GM23338 (cell line): Measurements from ENCODE around the gene ISCU. TPM values are rescaled to one million over a fixed set of nuclear protein-coding genes. Genes with fewer than 3 reads are reported as not detected.

Experiments
- ATAC-seq: fragments of 200-7000 bp; cut with Tn5 transposase; 3 replicates; pipeline ENCODE4 v1.9.1; 2020
- DNase-seq: peaks from one replicate; pipeline ENCODE4 v3.0.0-alpha.2; 2015; ENCODE audit warnings: low spot score
- H2AFZ ChIP-seq: fragments of 200-600 bp; sonication (generic); 2 replicates; pipeline ENCODE4 v1.8.0; 2016; ENCODE audit warnings: antibody characterized with exemption, mild to moderate bottlenecking, moderate library complexity
- H3F3A ChIP-seq: fragments of 200-600 bp; sonication (generic); replicated peaks from 2 replicates; pipeline ENCODE4 v1.8.0; 2017; ENCODE audit warnings: antibody characterized with exemption, mixed run types, low read depth
- H3K27ac ChIP-seq: fragments of 200-600 bp; sonication (generic); 2 replicates; pipeline ENCODE4 v1.6.1; 2016; ENCODE audit warnings: low read depth
- H3K27me3 ChIP-seq: fragments of 200-600 bp; sonication (generic); 2 replicates; pipeline ENCODE4 v1.8.0; 2016; ENCODE audit warnings: mild to moderate bottlenecking, mixed run types, moderate library complexity; ENCODE audit not compliant: insufficient read depth
- H3K36me3 ChIP-seq: fragments of 200-600 bp; sonication (generic); 2 replicates; pipeline ENCODE4 v1.8.0; 2016; ENCODE audit warnings: mild to moderate bottlenecking; ENCODE audit not compliant: insufficient read depth
- H3K4me1 ChIP-seq: fragments of 200-600 bp; sonication (generic); 2 replicates; pipeline ENCODE4 v1.8.0; 2016; ENCODE audit warnings: mild to moderate bottlenecking, moderate library complexity; ENCODE audit not compliant: insufficient read depth
- H3K4me2 ChIP-seq: fragments of 200-600 bp; sonication (generic); 2 replicates; pipeline ENCODE4 v1.7.1; 2017; ENCODE audit warnings: mixed run types
- H3K4me3 ChIP-seq: fragments of 200-600 bp; sonication (generic); 2 replicates; pipeline ENCODE4 v1.6.1; 2016; ENCODE audit warnings: mixed run types
- H3K79me2 ChIP-seq: fragments of 200-600 bp; sonication (generic); replicated peaks from 2 replicates; pipeline ENCODE4 v1.8.0; 2017; ENCODE audit warnings: mild to moderate bottlenecking; ENCODE audit not compliant: insufficient read depth
- H3K9me2 ChIP-seq: fragments of 200-600 bp; sonication (generic); 2 replicates; pipeline ENCODE4 v1.8.0; 2017; ENCODE audit not compliant: insufficient read depth
- H4K20me1 ChIP-seq: fragments of 200-600 bp; sonication (generic); replicated peaks from 2 replicates; pipeline ENCODE4 v1.8.0; 2017; ENCODE audit warnings: mild to moderate bottlenecking; ENCODE audit not compliant: insufficient read depth
- H3K27ac Mint-ChIP-seq: 2 replicates; pipeline ENCODE4 v1.8.0; 2020; ENCODE audit warnings: inconsistent platforms, mild to moderate bottlenecking, moderate library complexity, mixed read lengths
- H3K27me3 Mint-ChIP-seq: 3 replicates; pipeline ENCODE4 v1.8.0; 2022; ENCODE audit warnings: low read depth, mild to moderate bottlenecking, moderate library complexity, mixed read lengths, inconsistent platforms; ENCODE audit not compliant: insufficient read depth, poor library complexity
- H3K36me3 Mint-ChIP-seq: 3 replicates; pipeline ENCODE4 v1.8.0; 2021; ENCODE audit warnings: low read depth, mild to moderate bottlenecking, inconsistent platforms, moderate library complexity, mixed read lengths
- H3K4me1 Mint-ChIP-seq: 3 replicates; pipeline ENCODE4 v1.8.0; 2020; ENCODE audit warnings: mild to moderate bottlenecking, inconsistent platforms, mixed read lengths
- H3K4me3 Mint-ChIP-seq: 3 replicates; pipeline ENCODE4 v1.8.0; 2021; ENCODE audit warnings: moderate library complexity, mild to moderate bottlenecking, inconsistent platforms, mixed read lengths
- H3K9me3 Mint-ChIP-seq: 3 replicates; pipeline ENCODE4 v1.8.0; 2020; ENCODE audit warnings: moderate library complexity, mild to moderate bottlenecking, inconsistent platforms, mixed read lengths
- CREB1 ChIP-seq: fragments of 250-450 bp; sonication (Bioruptor Pico); IDR thresholded peaks from 2 replicates; pipeline ENCODE4 v1.5.0; 2020; ENCODE audit warnings: low read depth, mild to moderate bottlenecking, moderate library complexity
- EZH2phosphoT487 ChIP-seq: fragments of 200-600 bp; sonication (generic); IDR thresholded peaks from one replicate; pipeline ENCODE4 v1.8.1; 2018; ENCODE audit warnings: antibody characterized with exemption; ENCODE audit not compliant: unreplicated experiment
- JUNB ChIP-seq: IDR thresholded peaks from one replicate; pipeline ENCODE4 v1.6.1; 2016; ENCODE audit warnings: antibody characterized with exemption; ENCODE audit not compliant: unreplicated experiment
- STAT1 ChIP-seq: IDR thresholded peaks from one replicate; pipeline ENCODE4 v1.6.1; 2016; ENCODE audit warnings: antibody characterized with exemption; ENCODE audit not compliant: unreplicated experiment
- ZNF114 ChIP-seq: fragments of 250-450 bp; sonication (Bioruptor Pico); IDR thresholded peaks from 2 replicates; pipeline ENCODE4 v1.5.0; 2020; ENCODE audit warnings: mild to moderate bottlenecking, moderate library complexity
- polyA plus RNA-seq: library from polyadenylated mRNA; unstranded; fragments of >200 nt; fragmentation: Nextera tagmentation; extraction: Ambion mirVana; gene quantifications from 2 replicates; pipeline ENCODE4 v1.2.1, GENCODE V29; 2016
- total RNA-seq: library from RNA; depleted of rRNA; stranded (reverse); fragments of >200 nt; shearing (Covaris generic); gene quantifications from 2 replicates; pipeline ENCODE4 v1.2.3, GENCODE V29; 2014
- TF ChIP-seq, protein P1 (sequence below), 2 experiments: fragments of 200-600 bp in 1 of 2; sonication (generic) in 1 of 2; conservative IDR thresholded peaks; 2 replicates each; pipeline versions ENCODE4 v1.5.1 to v1.6.1; 2016 to 2017; ENCODE audit warnings: antibody characterized with exemption in 2 of 2, low read depth in 2 of 2, mild to moderate bottlenecking in 2 of 2, moderate library complexity in 1 of 2
- TF ChIP-seq, protein P2 (sequence below): IDR thresholded peaks from 2 replicates; pipeline ENCODE4 v1.6.1; 2016; ENCODE audit warnings: antibody characterized with exemption

Gene ISCU
- total and polyA plus RNA-seq, 2 experiments from 2014 or later, result 123 to 129 TPM

DNA sequence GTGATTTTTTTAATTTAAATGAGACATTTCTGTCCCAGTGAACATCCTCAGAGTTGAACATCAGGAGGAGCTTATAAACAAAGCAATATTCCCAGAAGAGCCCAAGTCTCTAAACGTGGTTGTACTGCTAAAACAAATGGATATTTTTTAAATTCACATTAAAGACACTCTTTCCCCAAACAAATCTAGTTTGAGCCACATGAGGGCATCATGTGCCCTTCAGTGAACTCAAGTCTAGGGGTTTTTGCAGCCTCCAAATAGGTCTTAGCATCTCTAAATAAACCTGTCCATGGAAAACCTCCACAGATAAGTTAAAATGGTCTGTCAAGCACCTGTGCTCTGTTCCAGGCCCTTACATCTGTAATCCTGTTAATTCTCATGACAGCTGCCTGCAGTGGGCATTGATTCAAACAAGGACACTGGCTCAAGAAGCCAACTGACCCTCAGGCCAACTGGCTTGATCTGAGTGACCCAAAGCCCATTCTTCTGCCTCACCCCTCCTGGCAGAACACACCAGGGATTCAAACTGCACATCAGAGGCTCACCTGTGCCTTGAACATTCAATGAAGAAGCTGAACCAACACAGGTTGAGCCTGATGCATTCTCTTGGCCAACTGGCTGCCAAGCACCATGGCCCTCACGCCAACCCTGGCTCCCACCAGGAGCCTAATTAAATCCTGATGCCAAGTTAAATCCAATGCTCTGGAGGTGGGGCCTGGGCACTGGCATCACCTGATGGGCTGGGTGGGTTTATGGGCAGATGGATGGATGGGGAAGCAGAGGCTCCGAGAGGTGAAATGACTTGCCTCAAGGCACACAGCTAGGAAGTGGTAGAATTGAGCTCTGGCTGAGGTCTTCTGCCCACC, 8.6 kb downstream of the ISCU start:
- Mint-ChIP-seq H3K27me3 (no peaks in the 10 kb centered on the region), H3K9me3 (no peaks in the 10 kb centered on the region), H3K27ac (no peak overlapping the region), H3K4me1 (no peaks in the 10 kb centered on the region), H3K36me3 (peaks cover 29% of the 10 kb centered on the region), H3K4me3 (no peak overlapping the region)
- Histone ChIP-seq H3K27me3 (no peaks in the 10 kb centered on the region), H3K4me2 (no peak overlapping the region), H2AFZ (no peak overlapping the region), H4K20me1 (no peaks in the 10 kb centered on the region), H3K4me3 (no peak overlapping the region), H3K79me2 (no peaks in the 10 kb centered on the region), H3K36me3 (peaks cover 32% of the 10 kb centered on the region), H3K27ac (no peak overlapping the region), H3F3A (0 out of 2 replicates have a peak, but pooled peaks cover 3% of the 10 kb centered on the region), H3K4me1 (no peaks in the 10 kb centered on the region), H3K9me2 (no peaks in the 10 kb centered on the region)
- ATAC-seq (peak; percentile 62), DNase-seq (peak; percentile 57)
- TF ChIP-seq EZH2phosphoT487, result no peak
- TF ChIP-seq, protein P1, sequence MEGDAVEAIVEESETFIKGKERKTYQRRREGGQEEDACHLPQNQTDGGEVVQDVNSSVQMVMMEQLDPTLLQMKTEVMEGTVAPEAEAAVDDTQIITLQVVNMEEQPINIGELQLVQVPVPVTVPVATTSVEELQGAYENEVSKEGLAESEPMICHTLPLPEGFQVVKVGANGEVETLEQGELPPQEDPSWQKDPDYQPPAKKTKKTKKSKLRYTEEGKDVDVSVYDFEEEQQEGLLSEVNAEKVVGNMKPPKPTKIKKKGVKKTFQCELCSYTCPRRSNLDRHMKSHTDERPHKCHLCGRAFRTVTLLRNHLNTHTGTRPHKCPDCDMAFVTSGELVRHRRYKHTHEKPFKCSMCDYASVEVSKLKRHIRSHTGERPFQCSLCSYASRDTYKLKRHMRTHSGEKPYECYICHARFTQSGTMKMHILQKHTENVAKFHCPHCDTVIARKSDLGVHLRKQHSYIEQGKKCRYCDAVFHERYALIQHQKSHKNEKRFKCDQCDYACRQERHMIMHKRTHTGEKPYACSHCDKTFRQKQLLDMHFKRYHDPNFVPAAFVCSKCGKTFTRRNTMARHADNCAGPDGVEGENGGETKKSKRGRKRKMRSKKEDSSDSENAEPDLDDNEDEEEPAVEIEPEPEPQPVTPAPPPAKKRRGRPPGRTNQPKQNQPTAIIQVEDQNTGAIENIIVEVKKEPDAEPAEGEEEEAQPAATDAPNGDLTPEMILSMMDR (conservative IDR thresholded peaks at IDR 0.05; ENCODE audit: low read depth in 2 of 2), result peak; percentile 53 to 69

DNA sequence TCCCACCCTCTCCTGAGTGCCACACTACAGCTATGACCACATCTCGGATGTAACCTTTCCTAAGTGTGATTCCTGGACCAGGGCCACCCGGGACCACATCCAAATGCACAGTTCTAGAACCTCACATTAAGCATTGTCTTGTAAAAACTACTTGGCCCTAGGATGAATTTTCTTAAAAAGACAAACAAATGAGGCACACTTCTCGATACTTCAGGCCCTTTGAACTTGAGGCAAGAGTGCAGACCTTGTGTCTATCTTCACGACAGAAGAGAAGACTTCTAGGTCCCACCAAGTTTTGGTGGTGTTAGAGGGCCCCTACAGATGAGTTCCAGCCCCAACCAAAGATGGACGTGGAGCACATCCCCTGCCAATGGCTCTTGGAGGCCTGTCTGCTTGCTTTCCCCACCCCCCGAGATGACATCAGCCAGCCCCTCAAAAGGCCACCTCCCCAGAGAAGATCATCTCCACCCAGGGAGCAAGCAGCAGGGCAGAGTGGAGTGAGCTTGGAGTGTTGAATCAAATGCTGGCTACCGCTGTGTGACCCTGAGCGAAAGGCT, 9.3 kb downstream of the ISCU start:
- peaks cover 23% of the 10 kb centered on the region for H3K36me3 Mint-ChIP-seq
- ATAC-seq (no peak), DNase-seq (no peak)
- Histone ChIP-seq H3K79me2 (no peaks in the 10 kb centered on the region), H3K9me2 (no peaks in the 10 kb centered on the region), H2AFZ (no peak overlapping the region), H3K4me3 (no peak overlapping the region), H4K20me1 (no peaks in the 10 kb centered on the region), H3K36me3 (peaks cover 25% of the 10 kb centered on the region), H3K4me1 (no peaks in the 10 kb centered on the region), H3K4me2 (no peak overlapping the region), H3K27me3 (no peaks in the 10 kb centered on the region), H3F3A (0 out of 2 replicates have a peak, but pooled peaks cover 3% of the 10 kb centered on the region), H3K27ac (no peak overlapping the region)
- TF ChIP-seq STAT1, result no peak
- no peak for TF ChIP-seq CREB1 (CRISPR knock-in tag)
- TF ChIP-seq ZNF114 (CRISPR knock-in tag), result no peak
- no peak for TF ChIP-seq EZH2phosphoT487
- TF ChIP-seq, protein P2, sequence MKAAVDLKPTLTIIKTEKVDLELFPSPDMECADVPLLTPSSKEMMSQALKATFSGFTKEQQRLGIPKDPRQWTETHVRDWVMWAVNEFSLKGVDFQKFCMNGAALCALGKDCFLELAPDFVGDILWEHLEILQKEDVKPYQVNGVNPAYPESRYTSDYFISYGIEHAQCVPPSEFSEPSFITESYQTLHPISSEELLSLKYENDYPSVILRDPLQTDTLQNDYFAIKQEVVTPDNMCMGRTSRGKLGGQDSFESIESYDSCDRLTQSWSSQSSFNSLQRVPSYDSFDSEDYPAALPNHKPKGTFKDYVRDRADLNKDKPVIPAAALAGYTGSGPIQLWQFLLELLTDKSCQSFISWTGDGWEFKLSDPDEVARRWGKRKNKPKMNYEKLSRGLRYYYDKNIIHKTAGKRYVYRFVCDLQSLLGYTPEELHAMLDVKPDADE, result no peak
- TF ChIP-seq JUNB, result no peak
- no peak overlapping the region for H3K4me3 Mint-ChIP-seq
- H3K9me3 Mint-ChIP-seq, result no peaks in the 10 kb centered on the region
- peaks cover under 1% of the 10 kb centered on the region for H3K27me3 Mint-ChIP-seq
- H3K27ac Mint-ChIP-seq, result no peak overlapping the region
- no peaks in the 10 kb centered on the region for H3K4me1 Mint-ChIP-seq
